ENCODE measurements around the gene IQCN. TPM values are rescaled to one million over a fixed set of nuclear protein-coding genes. Genes with fewer than 3 reads are reported as not detected.

The IQCN gene
- total RNA-seq, 5 donors from 2014 or later (not counting 1 experiment from before 2014, with no cell fraction given): 4.1 to 42.8 (median 6.3) TPM

GRCh38 chr19:18273561-18274218 is 562 bp downstream of the IQCN start:
- Histone ChIP-seq H3K36me3 (ENCODE audit: control insufficient read depth in 2 of 2, extremely low read depth in 1 of 2, insufficient read depth in 1 of 2, low read length in 1 of 2) (peaks cover 3 to 19% of the 10 kb centered on the region in 2 donors), H3K27ac (ENCODE audit: low read length) (no peak overlapping the region), H3K4me3 (ENCODE audit: control insufficient read depth in 1 of 2, extremely low read depth in 1 of 2, low read length in 1 of 2) (no peak overlapping the region), H3K27me3 (replicated peaks in 1 of 2; ENCODE audit: control insufficient read depth in 2 of 2, extremely low read depth in 1 of 2, insufficient read depth in 2 of 2, low read length in 1 of 2) (no peaks in the 10 kb centered on the region), H3K9me3 (no peaks in the 10 kb centered on the region), H3K4me1 (ENCODE audit: control insufficient read depth in 1 of 2, extremely low read depth in 1 of 2, insufficient read depth in 2 of 2, low read length in 2 of 2) (peaks cover 11 to 37% of the 10 kb centered on the region in 2 experiments)
- peaks cover 32 to 49% (median 32%) of the 10 kb centered on the region in 3 donors for H3K4me1 Mint-ChIP-seq
- POLR2A ChIA-PET: interaction anchor here (0.6 to 1.7 kb wide), 3 partner anchors 55 to 893 kb away, joined by 3 to 10 read pairs (median 6); no protein-coding TSS in a partner anchor
- no peaks in the 10 kb centered on the region for H3K9me3 Mint-ChIP-seq
- ATAC-seq (replicated peaks in 1 of 4) (no peak), DNase-seq (peak in 1 of 35 experiments; percentile 34)
- CTCF ChIA-PET: interaction anchor here in 1 of 2 donors (1.9 kb wide), 1 partner anchor 55 kb away, joined by 8 read pairs; no protein-coding TSS in a partner anchor
- H3K36me3 Mint-ChIP-seq: peaks cover 9% of the 10 kb centered on the region
- WGBS (ENCODE audit: insufficient coverage): 94% methylated on average over 7 of the region's 13 CpGs
- peak overlapping the region in 1 of 2 donors; percentile 43 for H3K27ac Mint-ChIP-seq
- H3K4me3 Mint-ChIP-seq: peak overlapping the region in 1 of 3 donors; percentile 34
- no peaks in the 10 kb centered on the region for H3K27me3 Mint-ChIP-seq

- no peaks in the 10 kb centered on the region for H3K27me3 Mint-ChIP-seq
- CTCF ChIA-PET: interaction anchor here (0.6 to 1.1 kb wide), 6 partner anchors 8 to 177 kb away, joined by 3 to 8 read pairs (median 4); partner anchors contain the start of gene LSM4 (in 1 of the 2)
- H3K9me3 Mint-ChIP-seq: no peaks in the 10 kb centered on the region
- Histone ChIP-seq H3K27ac (ENCODE audit: low read length) (no peak overlapping the region), H3K9me3 (no peaks in the 10 kb centered on the region), H3K4me1 (ENCODE audit: control insufficient read depth in 1 of 2, extremely low read depth in 1 of 2, insufficient read depth in 2 of 2, low read length in 2 of 2) (peaks cover 5 to 28% of the 10 kb centered on the region in 2 experiments), H3K4me3 (ENCODE audit: control insufficient read depth in 1 of 2, extremely low read depth in 1 of 2, low read length in 1 of 2) (no peak overlapping the region), H3K27me3 (replicated peaks in 1 of 2; ENCODE audit: control insufficient read depth in 2 of 2, extremely low read depth in 1 of 2, insufficient read depth in 2 of 2, low read length in 1 of 2) (no peaks in the 10 kb centered on the region), H3K36me3 (ENCODE audit: control insufficient read depth in 2 of 2, extremely low read depth in 1 of 2, insufficient read depth in 1 of 2, low read length in 1 of 2) (peaks cover 10 to 28% of the 10 kb centered on the region in 2 donors)
- ATAC-seq (replicated peaks in 1 of 4) (peak in 1 of 4 experiments; percentile 6), DNase-seq (peak in 2 of 35 experiments; percentile 51 to 52)
- H3K4me3 Mint-ChIP-seq: peak overlapping the region in 1 of 3 donors; percentile 34
- WGBS (ENCODE audit: insufficient coverage): 93% methylated on average over 3 of the region's 6 CpGs
- H3K36me3 Mint-ChIP-seq: peaks cover 17% of the 10 kb centered on the region
- peaks cover 18 to 37% (median 22%) of the 10 kb centered on the region in 3 donors for H3K4me1 Mint-ChIP-seq
- POLR2A ChIA-PET: interaction anchor here (0.6 to 1.2 kb wide), 5 partner anchors 10 to 1346 kb away, joined by 3 to 10 read pairs (median 4); partner anchors contain the start of gene JUND (in 1 of the 2)
- no peak overlapping the region for H3K27ac Mint-ChIP-seq
Observed at GRCh38 chr19:18271433-18271841, 2.8 kb downstream of the IQCN start.

GRCh38 chr19:18270326-18270725 is 3.9 kb downstream of the IQCN start:
- ChIA-PET POLR2A (interaction anchor here in 1 of 2 donors (0.6 kb wide), 2 partner anchors 9 to 96 kb away, joined by 4 to 6 read pairs; no protein-coding TSS in a partner anchor), CTCF (interaction anchor here (0.7 to 2.2 kb wide), 6 partner anchors 9 to 250 kb away, joined by 4 to 15 read pairs (median 6); no protein-coding TSS in a partner anchor)
- no peaks in the 10 kb centered on the region for H3K27me3 ChIP-seq (replicated peaks in 1 of 2; ENCODE audit: control insufficient read depth in 2 of 2, extremely low read depth in 1 of 2, insufficient read depth in 2 of 2, low read length in 1 of 2)
- H3K9me3 ChIP-seq: no peaks in the 10 kb centered on the region
- H3K27ac ChIP-seq (ENCODE audit: low read length): no peak overlapping the region
- no peak for ATAC-seq (replicated peaks in 1 of 4)
- Mint-ChIP-seq H3K4me1 (peaks cover 18 to 32% (median 19%) of the 10 kb centered on the region in 3 donors), H3K9me3 (no peaks in the 10 kb centered on the region), H3K27ac (no peak overlapping the region), H3K36me3 (peaks cover 23% of the 10 kb centered on the region), H3K27me3 (no peaks in the 10 kb centered on the region), H3K4me3 (no peak overlapping the region)
- WGBS (ENCODE audit: insufficient coverage): 87% methylated on average over 4 of the region's 9 CpGs
- H3K4me1 ChIP-seq (ENCODE audit: control insufficient read depth in 1 of 2, extremely low read depth in 1 of 2, insufficient read depth in 2 of 2, low read length in 2 of 2): peaks cover 2 to 30% of the 10 kb centered on the region in 2 experiments
- no peak for DNase-seq
- H3K36me3 ChIP-seq (ENCODE audit: control insufficient read depth in 2 of 2, extremely low read depth in 1 of 2, insufficient read depth in 1 of 2, low read length in 1 of 2): peaks cover 10 to 30% of the 10 kb centered on the region in 2 donors
- no peak overlapping the region for H3K4me3 ChIP-seq (ENCODE audit: control insufficient read depth in 1 of 2, extremely low read depth in 1 of 2, low read length in 1 of 2)

- H3K27me3 Mint-ChIP-seq: no peaks in the 10 kb centered on the region
- ChIA-PET POLR2A (interaction anchor here (0.6 to 1.4 kb wide), 4 partner anchors 12 to 60 kb away, joined by 3 to 7 read pairs (median 4); partner anchors contain the start of gene JUND (in 1 of the 2)), CTCF (interaction anchor here in 1 of 2 donors (0.6 to 2.2 kb wide), 5 partner anchors 18 to 1585 kb away, joined by 3 to 15 read pairs (median 3); no protein-coding TSS in a partner anchor)
- peaks cover 0 to 23% of the 10 kb centered on the region in 2 experiments for H3K4me1 ChIP-seq (ENCODE audit: control insufficient read depth in 1 of 2, extremely low read depth in 1 of 2, insufficient read depth in 2 of 2, low read length in 2 of 2)
- DNase-seq (peak in 1 of 35 experiments; percentile 7), ATAC-seq (replicated peaks in 1 of 4) (no peak)
- no peak overlapping the region for H3K27ac Mint-ChIP-seq
- no peaks in the 10 kb centered on the region for H3K27me3 ChIP-seq (replicated peaks in 1 of 2; ENCODE audit: control insufficient read depth in 2 of 2, extremely low read depth in 1 of 2, insufficient read depth in 2 of 2, low read length in 1 of 2)
- H3K9me3 ChIP-seq: no peaks in the 10 kb centered on the region
- peaks cover 7 to 21% (median 9%) of the 10 kb centered on the region in 3 donors for H3K4me1 Mint-ChIP-seq
- H3K4me3 Mint-ChIP-seq: peak overlapping the region in 1 of 3 donors; percentile 5
- WGBS (ENCODE audit: insufficient coverage): 81% methylated on average over 2 of the region's 2 CpGs
- H3K36me3 ChIP-seq (ENCODE audit: control insufficient read depth in 2 of 2, extremely low read depth in 1 of 2, insufficient read depth in 1 of 2, low read length in 1 of 2): peaks cover 17 to 34% of the 10 kb centered on the region in 2 donors
- no peaks in the 10 kb centered on the region for H3K9me3 Mint-ChIP-seq
- no peak overlapping the region for H3K4me3 ChIP-seq (ENCODE audit: control insufficient read depth in 1 of 2, extremely low read depth in 1 of 2, low read length in 1 of 2)
- H3K27ac ChIP-seq (ENCODE audit: low read length): no peak overlapping the region
- peaks cover 23% of the 10 kb centered on the region for H3K36me3 Mint-ChIP-seq
Observed at GRCh38 chr19:18269070-18269723, 5.1 kb downstream of the IQCN start.

GRCh38 chr19:18266771-18267686 is 7.2 kb downstream of the IQCN start:
- CTCF ChIA-PET: no interaction called here
- DNase-seq: peak in 2 of 35 experiments; percentile 6 to 20

More at GRCh38 chr19:18266771-18267686, 7.2 kb downstream of the IQCN start:
- H3K27ac ChIP-seq (ENCODE audit: low read length): no peak overlapping the region
- H3K27me3 Mint-ChIP-seq: no peaks in the 10 kb centered on the region
- peaks cover 17 to 33% of the 10 kb centered on the region in 2 donors for H3K36me3 ChIP-seq (ENCODE audit: control insufficient read depth in 2 of 2, extremely low read depth in 1 of 2, insufficient read depth in 1 of 2, low read length in 1 of 2)
- peaks cover 23% of the 10 kb centered on the region for H3K36me3 Mint-ChIP-seq
- H3K4me3 ChIP-seq (ENCODE audit: control insufficient read depth in 1 of 2, extremely low read depth in 1 of 2, low read length in 1 of 2): no peak overlapping the region
- peaks cover 3 to 8% (median 7%) of the 10 kb centered on the region in 3 donors for H3K4me1 Mint-ChIP-seq
- POLR2A ChIA-PET: no interaction called here
- no peak overlapping the region for H3K27ac Mint-ChIP-seq
- no peaks in the 10 kb centered on the region for H3K9me3 ChIP-seq
- no peaks in the 10 kb centered on the region for H3K27me3 ChIP-seq (replicated peaks in 1 of 2; ENCODE audit: control insufficient read depth in 2 of 2, extremely low read depth in 1 of 2, insufficient read depth in 2 of 2, low read length in 1 of 2)
- ATAC-seq (replicated peaks in 1 of 4): peak in 1 of 4 experiments; percentile 3
- no peaks in the 10 kb centered on the region for H3K9me3 Mint-ChIP-seq
- H3K4me1 ChIP-seq (ENCODE audit: control insufficient read depth in 1 of 2, extremely low read depth in 1 of 2, insufficient read depth in 2 of 2, low read length in 2 of 2): peaks cover 0 to 15% of the 10 kb centered on the region in 2 experiments
- 93% methylated on average over 40 of the region's 42 CpGs for WGBS (ENCODE audit: insufficient coverage)
- no peak overlapping the region for H3K4me3 Mint-ChIP-seq
